DLD1 (cell line): ENCODE data around the gene SLC29A3.
"Not testable (repeated sequence)": the region's sequence is repeated elsewhere in the genome, so short reads cannot be mapped to it uniquely, and the experiment has no call there.

ENCODE experiments used
- in situ Hi-C: cut with HindIII; loops from 2 replicates; pipeline ENCODE4 v1.10.0; 2017; ENCODE audit warnings: low sequenced_read_pairs

Gene SLC29A3

GRCh38 chr10:71283876-71284275 lies 35.2 kb upstream of the SLC29A3 start:
- in situ Hi-C loops: no loop called here

- in situ Hi-C loops: no loop called here
Measured at GRCh38 chr10:71284544-71285179, 34.4 kb upstream of the SLC29A3 start.

- in situ Hi-C loops: no loop called here
Measured at GRCh38 chr10:71285180-71285545, 33.9 kb upstream of the SLC29A3 start.

GRCh38 chr10:71285986-71286385 lies 33.1 kb upstream of the SLC29A3 start:
- in situ Hi-C loops: no loop called here

- in situ Hi-C loops: no loop called here
Measured at GRCh38 chr10:71286521-71287294, 32.4 kb upstream of the SLC29A3 start.

- in situ Hi-C loops: no loop called here
Measured at GRCh38 chr10:71287456-71287855, 31.6 kb upstream of the SLC29A3 start.

- in situ Hi-C loops: no loop called here
Measured at GRCh38 chr10:71288461-71288860, 30.6 kb upstream of the SLC29A3 start.

GRCh38 chr10:71289421-71290130 lies 29.5 kb upstream of the SLC29A3 start:
- in situ Hi-C loops: no loop called here

GRCh38 chr10:71290331-71290730 lies 28.7 kb upstream of the SLC29A3 start:
- in situ Hi-C loops: no loop called here

GRCh38 chr10:71290806-71291527 lies 28.1 kb upstream of the SLC29A3 start:
- in situ Hi-C loops: no loop called here

GRCh38 chr10:71291528-71291900 lies 27.5 kb upstream of the SLC29A3 start:
- in situ Hi-C loops: no loop called here

GRCh38 chr10:71292624-71293445 lies 26.2 kb upstream of the SLC29A3 start:
- in situ Hi-C loops: no loop called here

GRCh38 chr10:71293446-71294084 lies 25.5 kb upstream of the SLC29A3 start:
- in situ Hi-C loops: no loop called here

- in situ Hi-C loops: no loop called here
Measured at GRCh38 chr10:71294091-71294561, 24.9 kb upstream of the SLC29A3 start.

GRCh38 chr10:71294856-71295255 lies 24.2 kb upstream of the SLC29A3 start:
- in situ Hi-C loops: no loop called here

GRCh38 chr10:71295641-71296040 lies 23.4 kb upstream of the SLC29A3 start:
- in situ Hi-C loops: no loop called here

GRCh38 chr10:71296086-71296485 lies 23.0 kb upstream of the SLC29A3 start:
- in situ Hi-C loops: no loop called here

- in situ Hi-C loops: not testable (repeated sequence)
Measured at GRCh38 chr10:71296811-71297210, 22.2 kb upstream of the SLC29A3 start.

GRCh38 chr10:71297343-71297742 lies 21.7 kb upstream of the SLC29A3 start:
- in situ Hi-C loops: no loop called here
